ENCODE measurements around the gene TBC1D9B. TPM values are rescaled to one million over a fixed set of nuclear protein-coding genes. Genes with fewer than 3 reads are reported as not detected.

The TBC1D9B gene
- total and polyA plus RNA-seq, 3 donors from 2014 or later = 76.1 to 134 (median 122) TPM

GRCh38 chr5:179878222-179879002 is 29.3 kb downstream of the TBC1D9B start:
- H3K4me3 ChIP-seq = no peak overlapping the region
- no peak overlapping the region for H3K27ac ChIP-seq
- no peaks in the 10 kb centered on the region for H3K36me3 ChIP-seq (ENCODE audit: low read depth, missing control alignments)
- no peaks in the 10 kb centered on the region for H3K27me3 ChIP-seq
- DNase-seq = no peak
- intact Hi-C loops (cut with DNase I; ENCODE audit: low total_unique reads) = no loop called here
- 95 to 96% methylated on average over 14 to 25 of the region's 26 CpGs for WGBS, 2 donors
- no peaks in the 10 kb centered on the region for H3K9me3 ChIP-seq
- H3K4me1 ChIP-seq = no peaks in the 10 kb centered on the region
- no peak for TF ChIP-seq POLR2A (IDR thresholded peaks at IDR 0.05)
- TF ChIP-seq CTCF (IDR thresholded peaks at IDR 0.05) = no peak

- WGBS, 2 donors = 75 to 80% methylated on average over 3 of the region's 3 CpGs
- no peaks in the 10 kb centered on the region for H3K9me3 ChIP-seq
- no peaks in the 10 kb centered on the region for H3K27me3 ChIP-seq
- no peak for DNase-seq
- intact Hi-C loops (cut with DNase I; ENCODE audit: low total_unique reads) = no loop called here
- TF ChIP-seq POLR2A (IDR thresholded peaks at IDR 0.05) (no peak), CTCF (IDR thresholded peaks at IDR 0.05) (no peak)
- no peak overlapping the region for H3K27ac ChIP-seq
- no peaks in the 10 kb centered on the region for H3K4me1 ChIP-seq
- H3K4me3 ChIP-seq = no peak overlapping the region
- H3K36me3 ChIP-seq (ENCODE audit: low read depth, missing control alignments) = no peaks in the 10 kb centered on the region
Observed at GRCh38 chr5:179876610-179876952, 31.1 kb downstream of the TBC1D9B start.

- no peaks in the 10 kb centered on the region for H3K36me3 ChIP-seq (ENCODE audit: low read depth, missing control alignments)
- TF ChIP-seq CTCF (IDR thresholded peaks at IDR 0.05) (no peak), POLR2A (IDR thresholded peaks at IDR 0.05) (no peak)
- peaks cover under 1% of the 10 kb centered on the region for H3K4me1 ChIP-seq
- intact Hi-C loops (cut with DNase I; ENCODE audit: low total_unique reads) = no loop called here
- 65 to 72% methylated on average over 11 to 16 of the region's 16 CpGs for WGBS, 2 donors
- no peaks in the 10 kb centered on the region for H3K9me3 ChIP-seq
- DNase-seq = no peak
- no peak overlapping the region for H3K27ac ChIP-seq
- H3K4me3 ChIP-seq = no peak overlapping the region
- no peaks in the 10 kb centered on the region for H3K27me3 ChIP-seq
Observed at GRCh38 chr5:179875741-179876609, 31.7 kb downstream of the TBC1D9B start.

- TF ChIP-seq CTCF (IDR thresholded peaks at IDR 0.05) (no peak), POLR2A (IDR thresholded peaks at IDR 0.05) (no peak)
- Histone ChIP-seq H3K4me3 (no peak overlapping the region), H3K4me1 (peaks cover 4% of the 10 kb centered on the region), H3K9me3 (no peaks in the 10 kb centered on the region), H3K27ac (no peak overlapping the region), H3K36me3 (ENCODE audit: low read depth, missing control alignments) (no peaks in the 10 kb centered on the region), H3K27me3 (no peaks in the 10 kb centered on the region)
- intact Hi-C loops (cut with DNase I; ENCODE audit: low total_unique reads) = no loop called here
- no peak for DNase-seq
- WGBS, 2 donors = 96 to 97% methylated on average over 4 to 25 of the region's 28 CpGs
Observed at GRCh38 chr5:179874536-179875292, 33.0 kb downstream of the TBC1D9B start.
